D721Med (cell line): ENCODE data around the gene BTNL2.
A peak's percentile ranks its signal among the peaks of the same experiment; 100 is the strongest.

ENCODE experiments used
- DNase-seq: peaks from one replicate; pipeline ENCODE4 v3.0.0; 2011; ENCODE audit warnings: low spot score; ENCODE audit not compliant: insufficient read length
- FAIRE-seq: peaks from 2 replicates; lab custom pipeline; 2011; peaks lifted over from hg19 to GRCh38; lab: Jason Lieb, UNC
- TF ChIP-seq, protein P1 (sequence below): IDR thresholded peaks from 2 replicates; pipeline ENCODE4 v1.5.1; 2012; ENCODE audit warnings: mild to moderate bottlenecking, control low read depth; ENCODE audit not compliant: insufficient read depth; ENCODE audit errors: missing control alignments

BTNL2 gene

DNA sequence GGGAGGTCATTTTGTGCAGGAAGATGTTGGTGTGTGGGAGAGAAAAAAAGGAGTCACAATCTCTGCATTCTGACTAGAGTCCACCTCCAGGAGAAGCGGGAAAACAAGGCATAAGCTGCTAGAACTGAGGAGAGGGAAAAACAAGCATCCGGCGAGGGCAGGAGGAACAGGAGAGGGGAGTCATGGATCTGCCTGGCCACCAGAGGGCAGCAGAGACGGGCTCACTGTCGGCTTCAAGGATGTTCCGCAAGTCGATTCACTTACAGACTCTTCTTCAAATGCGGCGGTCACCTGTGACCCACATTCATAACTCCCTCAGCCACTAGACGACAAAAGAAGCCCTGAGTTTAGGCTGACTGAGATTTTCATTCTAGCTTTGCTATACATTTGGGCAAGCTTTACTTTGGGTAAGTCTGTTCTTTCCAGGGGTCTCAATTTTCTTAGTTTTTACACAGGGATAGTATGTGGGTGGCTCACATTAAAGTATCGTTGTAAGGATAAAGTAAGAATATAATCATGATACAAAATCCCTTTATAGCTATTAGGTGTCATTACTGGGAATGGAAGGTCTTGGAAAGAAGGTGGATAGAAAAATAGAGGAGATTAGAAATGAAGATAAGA is 6.6 kb upstream of the BTNL2 start:
- no peak for FAIRE-seq
- TF ChIP-seq, protein P1, sequence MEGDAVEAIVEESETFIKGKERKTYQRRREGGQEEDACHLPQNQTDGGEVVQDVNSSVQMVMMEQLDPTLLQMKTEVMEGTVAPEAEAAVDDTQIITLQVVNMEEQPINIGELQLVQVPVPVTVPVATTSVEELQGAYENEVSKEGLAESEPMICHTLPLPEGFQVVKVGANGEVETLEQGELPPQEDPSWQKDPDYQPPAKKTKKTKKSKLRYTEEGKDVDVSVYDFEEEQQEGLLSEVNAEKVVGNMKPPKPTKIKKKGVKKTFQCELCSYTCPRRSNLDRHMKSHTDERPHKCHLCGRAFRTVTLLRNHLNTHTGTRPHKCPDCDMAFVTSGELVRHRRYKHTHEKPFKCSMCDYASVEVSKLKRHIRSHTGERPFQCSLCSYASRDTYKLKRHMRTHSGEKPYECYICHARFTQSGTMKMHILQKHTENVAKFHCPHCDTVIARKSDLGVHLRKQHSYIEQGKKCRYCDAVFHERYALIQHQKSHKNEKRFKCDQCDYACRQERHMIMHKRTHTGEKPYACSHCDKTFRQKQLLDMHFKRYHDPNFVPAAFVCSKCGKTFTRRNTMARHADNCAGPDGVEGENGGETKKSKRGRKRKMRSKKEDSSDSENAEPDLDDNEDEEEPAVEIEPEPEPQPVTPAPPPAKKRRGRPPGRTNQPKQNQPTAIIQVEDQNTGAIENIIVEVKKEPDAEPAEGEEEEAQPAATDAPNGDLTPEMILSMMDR = peak; percentile 82
- peak; percentile 19 for DNase-seq

DNA sequence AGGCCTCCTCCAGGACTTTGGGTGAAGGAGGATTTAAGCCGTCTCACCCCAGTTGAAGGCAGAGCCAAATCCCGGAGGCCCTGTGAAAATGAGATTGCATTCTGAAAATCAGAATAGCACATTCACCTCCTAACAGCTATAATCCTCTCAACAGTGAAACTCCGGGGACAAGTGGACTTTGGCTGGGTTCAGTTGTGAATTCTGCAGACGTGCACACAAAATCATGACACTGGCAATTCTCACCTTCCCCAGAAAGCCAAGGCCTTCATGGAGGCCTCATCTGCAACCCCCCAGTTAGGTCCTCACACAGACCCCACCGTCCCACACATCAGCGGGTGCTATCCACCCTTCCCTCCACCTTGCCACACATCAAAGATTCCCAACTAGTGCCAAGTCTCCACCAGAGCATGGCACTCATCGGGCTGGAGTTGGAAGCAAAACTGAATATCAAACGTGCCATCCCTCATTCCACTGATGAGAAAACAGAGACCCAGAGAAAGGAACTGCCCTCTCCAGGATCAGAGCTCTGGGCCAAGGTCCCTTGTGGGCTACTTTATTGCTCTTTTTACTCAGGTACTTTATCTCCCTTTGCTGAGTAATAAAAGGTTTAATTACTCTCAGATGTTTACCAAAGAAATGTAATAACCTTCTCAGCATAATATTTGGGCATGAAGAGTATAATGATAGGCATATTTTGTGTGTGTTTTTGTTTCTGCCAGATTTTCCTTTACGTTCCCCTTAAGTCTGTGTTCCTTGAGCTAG is 4.8 kb upstream of the BTNL2 start:
- FAIRE-seq = no peak
- TF ChIP-seq, protein P1 = no peak

DNA sequence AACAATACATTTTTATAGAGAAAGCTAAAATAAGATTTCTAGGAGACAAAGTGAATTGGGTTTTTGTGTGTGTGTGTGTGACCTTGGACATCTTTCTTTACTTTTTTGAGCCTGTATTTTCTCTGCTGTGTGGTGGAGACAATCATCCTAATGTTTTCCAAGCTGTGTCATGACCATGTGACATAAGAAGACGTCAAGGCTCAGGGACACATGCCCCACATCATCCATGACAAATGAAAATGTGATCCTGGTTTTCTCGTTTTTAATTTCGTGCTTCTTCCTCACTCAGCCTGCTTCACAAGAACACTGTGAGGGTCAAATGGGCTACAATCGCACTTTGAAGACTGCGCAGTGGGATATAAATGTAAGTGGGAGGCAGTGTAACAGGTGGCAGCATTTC is 3.9 kb upstream of the BTNL2 start:
- TF ChIP-seq, protein P1 = no peak
- FAIRE-seq (no peak), DNase-seq (no peak)

More for the DNA sequence above, 4.8 kb upstream of the BTNL2 start:
- no peak for DNase-seq

DNA sequence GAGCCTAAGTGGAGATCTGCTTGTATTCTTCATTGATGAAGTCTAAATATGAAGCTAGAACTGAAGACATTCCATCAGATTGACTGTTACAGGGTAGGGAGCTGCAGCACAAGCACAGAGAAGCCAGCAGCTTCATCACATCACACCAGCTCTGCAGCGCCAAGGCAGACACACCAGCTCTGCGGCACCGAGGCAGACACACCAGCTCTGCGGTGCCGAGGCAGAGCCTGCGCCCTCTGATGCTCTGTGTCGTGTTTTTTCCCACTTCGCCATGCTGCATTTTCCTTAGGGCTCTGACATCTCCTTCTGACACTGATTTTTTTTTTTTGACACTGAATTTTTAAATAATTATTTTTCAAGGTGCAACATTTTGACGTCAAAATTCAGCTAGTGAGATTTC is 784 bp downstream of the BTNL2 start:
- FAIRE-seq (no peak), DNase-seq (no peak)
- TF ChIP-seq, protein P1 = no peak

DNA sequence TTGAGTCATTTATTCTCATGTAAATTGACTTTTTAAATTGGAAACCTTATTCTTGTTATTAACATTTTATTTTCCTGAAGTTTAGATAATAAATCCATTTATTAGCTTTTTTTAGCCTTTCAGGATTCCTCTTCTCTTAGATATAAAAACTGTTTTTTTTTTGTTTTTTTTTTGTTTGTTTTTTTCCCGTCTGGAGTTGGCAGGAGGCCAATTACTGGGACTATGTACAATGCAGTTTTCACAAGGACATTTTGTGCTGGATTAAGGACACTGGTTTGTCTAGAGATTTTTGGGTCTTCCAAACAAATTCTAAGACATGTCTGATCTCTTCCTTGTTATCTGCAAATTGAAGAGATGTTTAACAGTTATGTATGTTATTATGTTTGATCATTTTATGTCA is 1.3 kb downstream of the BTNL2 start:
- DNase-seq = no peak
- TF ChIP-seq, protein P1 = no peak
- no peak for FAIRE-seq

DNA sequence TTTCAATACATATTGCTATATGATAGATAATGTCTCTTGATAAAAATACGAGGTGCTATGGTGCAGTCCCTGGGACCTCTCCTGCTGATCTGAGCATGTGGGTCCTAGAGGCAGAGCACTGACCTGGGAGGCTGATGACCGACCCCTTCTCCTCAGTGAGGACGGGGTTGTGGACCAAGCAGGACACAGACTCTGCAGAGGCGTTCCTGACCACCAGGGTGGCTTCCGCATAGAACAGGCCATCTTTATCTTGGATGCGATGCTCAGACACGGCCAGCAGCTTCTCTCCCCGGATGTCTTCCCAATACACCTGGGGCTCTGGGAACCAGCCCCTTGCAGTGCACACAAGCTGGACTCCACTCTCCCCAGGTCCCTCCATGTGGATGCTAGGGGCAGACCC is 4.2 kb downstream of the BTNL2 start:
- TF ChIP-seq, protein P1 = no peak
- FAIRE-seq (no peak), DNase-seq (no peak)
